HepG2 (cell line): ENCODE measurements around the gene ZNF561. TPM values are rescaled to one million over a fixed set of nuclear protein-coding genes. Genes with fewer than 3 reads are reported as not detected.
A peak's percentile ranks its signal among the peaks of the same experiment; 100 is the strongest.

Source experiments
- ATF3 ChIP-seq: sonication (generic); formaldehyde crosslinking; IDR thresholded peaks from 2 replicates; pipeline ENCODE4 v1.4.0; 2020; ENCODE audit warnings: missing genetic modification reagents
- CC2D1A ChIP-seq: sonication (generic); formaldehyde crosslinking; IDR thresholded peaks from 2 replicates; pipeline ENCODE4 v1.8.1; 2023; ENCODE audit warnings: mild to moderate bottlenecking, missing genetic modification reagents
- E2F1 ChIP-seq: sonication (generic); formaldehyde crosslinking; IDR thresholded peaks from 2 replicates; pipeline ENCODE4 v1.5.0; 2020; ENCODE audit warnings: missing genetic modification reagents
- ETV6 ChIP-seq: sonication (generic); formaldehyde crosslinking; conservative IDR thresholded peaks from 2 replicates; pipeline ENCODE4 v1.4.0; 2020; ENCODE audit warnings: missing genetic modification reagents
- GFI1 ChIP-seq: sonication (generic); formaldehyde crosslinking; IDR thresholded peaks from 2 replicates; pipeline ENCODE4 v1.5.0; 2020; ENCODE audit warnings: missing genetic modification reagents, mild to moderate bottlenecking, borderline replicate concordance
- KMT2B ChIP-seq: IDR thresholded peaks from 2 replicates; pipeline ENCODE4 v1.6.1; 2016; ENCODE audit warnings: missing genetic modification reagents, missing compliant biosample characterization
- MYPOP ChIP-seq: sonication (generic); formaldehyde crosslinking; IDR thresholded peaks from 2 replicates; pipeline ENCODE4 v1.8.1; 2023; ENCODE audit warnings: mild to moderate bottlenecking, moderate library complexity, missing genetic modification reagents
- PRDM4 ChIP-seq: sonication (generic); formaldehyde crosslinking; IDR thresholded peaks from 2 replicates; pipeline ENCODE4 v1.9.0; 2021; ENCODE audit warnings: missing genetic modification reagents, borderline replicate concordance
- SOX13 ChIP-seq, 3 experiments: fragments of 450-650 bp in 1 of 3; sonication (generic) in 1 of 3; formaldehyde crosslinking in 1 of 3; IDR thresholded peaks in 2 of 3; conservative IDR thresholded peaks in 1 of 3; 2 replicates each; pipeline versions ENCODE4 v1.5.0 to v1.6.1; 2016 to 2020; ENCODE audit warnings: antibody characterized with exemption in 1 of 3, mild to moderate bottlenecking in 1 of 3, missing compliant biosample characterization in 1 of 3, missing genetic modification reagents in 1 of 3, moderate library complexity in 1 of 3
- STAT6 ChIP-seq: sonication (generic); formaldehyde crosslinking; IDR thresholded peaks from 2 replicates; pipeline ENCODE4 v1.4.0; 2020; ENCODE audit warnings: missing genetic modification reagents, mild to moderate bottlenecking, borderline replicate concordance
- ZNF3 ChIP-seq: IDR thresholded peaks from 2 replicates; pipeline ENCODE4 v1.7.0; 2017; ENCODE audit warnings: inconsistent platforms
- ZNF34 ChIP-seq: sonication (generic); formaldehyde crosslinking; IDR thresholded peaks from 2 replicates; pipeline ENCODE4 v1.4.0; 2020; ENCODE audit warnings: mild to moderate bottlenecking, missing genetic modification reagents, borderline replicate concordance
- ZNF350 ChIP-seq: sonication (generic); formaldehyde crosslinking; IDR thresholded peaks from 2 replicates; pipeline ENCODE4 v1.4.0; 2020; ENCODE audit warnings: mild to moderate bottlenecking, low read depth, missing genetic modification reagents, borderline replicate concordance
- ZNF513 ChIP-seq: sonication (generic); formaldehyde crosslinking; conservative IDR thresholded peaks from 2 replicates; pipeline ENCODE4 v1.5.0; 2020; ENCODE audit warnings: missing genetic modification reagents
- ZNF773 ChIP-seq: sonication (generic); formaldehyde crosslinking; IDR thresholded peaks from 2 replicates; pipeline ENCODE4 v1.4.0; 2020; ENCODE audit warnings: missing genetic modification reagents, borderline replicate concordance
- polyA plus RNA-seq, 8 experiments: library from polyadenylated mRNA; depleted of rRNA in 3 of 8; stranded (reverse) in 7 of 8; unstranded in 1 of 8; fragments of >200 nt; fragmentation: Illumina TruSeq in 4 of 8; extraction: Trizol in 4 of 8; gene quantifications; 2 replicates each; pipeline versions ENCODE4 v1.2.1 to v1.2.3, GENCODE V29; 2011 to 2016; ENCODE audit warnings: low read depth in 4 of 8, missing spikeins in 1 of 8, mixed read lengths in 1 of 8; ENCODE audit not compliant: insufficient read depth in 1 of 8
- total RNA-seq, 5 experiments: library from RNA; depleted of rRNA; stranded (reverse); fragments of >200 nt; fragmentation: Illumina TruSeq; extraction: Trizol; gene quantifications; 2 replicates each; pipeline ENCODE4 v1.2.3, GENCODE V29; 2016; ENCODE audit warnings: low read depth in 1 of 5

The ZNF561 gene
- total and polyA plus RNA-seq, 2 of the 13 experiments (the other 11 are each of a cell fraction or from before 2014, with no cell fraction given), result 19.8 to 35.1 TPM

- TF ChIP-seq ZNF3 (CRISPR knock-in tag), result no peak
- peak; percentile 78 for TF ChIP-seq GFI1
- TF ChIP-seq ZNF350 (CRISPR knock-in tag), result peak; percentile 88; the same call in 1 of the 2 replicates
- peak; percentile 32; the same call in 1 of the 2 replicates for TF ChIP-seq ATF3
- no peak for TF ChIP-seq ETV6 (CRISPR knock-in tag)
- TF ChIP-seq SOX13 (IDR thresholded peaks at IDR 0.05), result no peak
- peak in 1 of 2 experiments; percentile 4; a peak in 1 of 4 replicates for TF ChIP-seq SOX13 (CRISPR knock-in tag; conservative IDR thresholded peaks at IDR 0.05 in 1 of 2, IDR thresholded peaks at IDR 0.05 in 1 of 2)
- peak; percentile 68; the same call in 1 of the 2 replicates for TF ChIP-seq STAT6
- TF ChIP-seq MYPOP (CRISPR knock-in tag), result no peak
- 0 out of 2 replicates have a peak, but pooled peaks have one; percentile 13 for TF ChIP-seq ZNF513
- no peak for TF ChIP-seq PRDM4
- peak; percentile 76; the same call in 1 of the 2 replicates for TF ChIP-seq KMT2B
- TF ChIP-seq ZNF34 (CRISPR knock-in tag), result no peak
- TF ChIP-seq E2F1 (CRISPR knock-in tag), result no peak
- TF ChIP-seq ZNF773 (CRISPR knock-in tag), result no peak
- TF ChIP-seq CC2D1A (CRISPR knock-in tag), result no peak
Observed at GRCh38 chr19:9621156-9622037, at the start of gene ZNF561 (continued).
